WI38 (cell line): ENCODE data around the gene A3GALT2.
"Not testable (repeated sequence)": the region's sequence is repeated elsewhere in the genome, so short reads cannot be mapped to it uniquely, and the experiment has no call there.

Source experiments
- H3K4me3 ChIP-seq: 2 replicates; pipeline ENCODE4 v1.5.1; 2011; ENCODE audit warnings: low read depth, mild to moderate bottlenecking, control low read depth, low read length
- CTCF ChIP-seq: IDR thresholded peaks from 2 replicates; pipeline ENCODE4 v1.5.1; 2012; ENCODE audit warnings: low read depth, mild to moderate bottlenecking, control low read depth, low read length

The A3GALT2 gene

GRCh38 chr1:33312413-33312749 lies 8.5 kb downstream of the A3GALT2 start:
- H3K4me3 ChIP-seq: no peak overlapping the region
- no peak for TF ChIP-seq CTCF

GRCh38 chr1:33311706-33312412 lies 9.0 kb downstream of the A3GALT2 start:
- TF ChIP-seq CTCF: no peak
- H3K4me3 ChIP-seq: no peak overlapping the region

- no peak for TF ChIP-seq CTCF
- H3K4me3 ChIP-seq: no peak overlapping the region
Measured at GRCh38 chr1:33310702-33311101, 10.2 kb downstream of the A3GALT2 start.

- H3K4me3 ChIP-seq: not testable (repeated sequence)
Measured at GRCh38 chr1:33309351-33309750, 11.5 kb downstream of the A3GALT2 start.

GRCh38 chr1:33307494-33307864 lies 13.4 kb downstream of the A3GALT2 start:
- no peak overlapping the region for H3K4me3 ChIP-seq
- no peak for TF ChIP-seq CTCF

GRCh38 chr1:33306653-33307493 lies 14.0 kb downstream of the A3GALT2 start:
- TF ChIP-seq CTCF: no peak
- H3K4me3 ChIP-seq: no peak overlapping the region

- TF ChIP-seq CTCF: no peak
Measured at GRCh38 chr1:33305816-33306652, 14.9 kb downstream of the A3GALT2 start.

More at GRCh38 chr1:33305816-33306652, 14.9 kb downstream of the A3GALT2 start:
- H3K4me3 ChIP-seq: no peak overlapping the region
